Measurements from ENCODE around the gene ALAS1.

ALAS1 gene

DNA sequence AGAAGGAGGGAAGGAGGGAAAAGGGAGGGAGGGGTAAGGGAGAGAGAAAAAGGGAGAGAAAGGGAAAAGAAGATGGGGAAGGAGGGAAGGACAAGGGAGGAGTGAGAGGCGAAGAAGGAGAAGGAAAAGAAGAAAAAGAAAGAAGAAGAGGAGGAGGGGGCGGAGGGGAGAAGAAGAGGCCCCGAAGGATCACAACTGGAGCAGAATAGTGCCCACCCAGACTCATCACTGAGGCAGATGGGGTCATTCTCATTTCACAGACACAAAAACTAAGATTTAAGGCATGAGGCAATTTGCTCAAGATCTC, 2.7 kb upstream of the ALAS1 start:
- H3K4me3 ChIP-seq (ENCODE audit: low read depth, low read length) = no peak overlapping the region
- no peak for DNase-seq (ENCODE audit: low read depth)
- no peak for TF ChIP-seq CTCF (IDR thresholded peaks at IDR 0.05; ENCODE audit: low read depth, low read length)
- TF ChIP-seq, protein P1, sequence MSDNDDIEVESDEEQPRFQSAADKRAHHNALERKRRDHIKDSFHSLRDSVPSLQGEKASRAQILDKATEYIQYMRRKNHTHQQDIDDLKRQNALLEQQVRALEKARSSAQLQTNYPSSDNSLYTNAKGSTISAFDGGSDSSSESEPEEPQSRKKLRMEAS (IDR thresholded peaks at IDR 0.05; ENCODE audit: low read depth, low read length) = no peak
- no peak for TF ChIP-seq POLR2A (IDR thresholded peaks at IDR 0.05; ENCODE audit: extremely low read depth, insufficient read length)
- no peak for TF ChIP-seq MYC (IDR thresholded peaks at IDR 0.05; ENCODE audit: low read depth, low read length)

- H3K4me3 ChIP-seq (ENCODE audit: low read depth, low read length) = no peak overlapping the region
- TF ChIP-seq MYC (IDR thresholded peaks at IDR 0.05; ENCODE audit: low read depth, low read length) (no peak), CTCF (IDR thresholded peaks at IDR 0.05; ENCODE audit: low read depth, low read length) (no peak), POLR2A (IDR thresholded peaks at IDR 0.05; ENCODE audit: extremely low read depth, insufficient read length) (no peak)
- TF ChIP-seq, protein P1 (IDR thresholded peaks at IDR 0.05; ENCODE audit: low read depth, low read length) = no peak
These were observed 2.1 kb upstream of the ALAS1 start for GRCh38 chr3:52195823-52196331.

GRCh38 chr3:52196977-52197376, 983 bp upstream of the ALAS1 start:
- TF ChIP-seq CTCF (IDR thresholded peaks at IDR 0.05; ENCODE audit: low read depth, low read length) (no peak), MYC (IDR thresholded peaks at IDR 0.05; ENCODE audit: low read depth, low read length) (no peak), POLR2A (IDR thresholded peaks at IDR 0.05; ENCODE audit: extremely low read depth, insufficient read length) (no peak)
- TF ChIP-seq, protein P1 (IDR thresholded peaks at IDR 0.05; ENCODE audit: low read depth, low read length) = no peak
- no peak overlapping the region for H3K4me3 ChIP-seq (ENCODE audit: low read depth, low read length)
- DNase-seq (ENCODE audit: low read depth) = no peak

More at GRCh38 chr3:52195823-52196331, 2.1 kb upstream of the ALAS1 start:
- peak; percentile 82 for DNase-seq (ENCODE audit: low read depth)

GRCh38 chr3:52197499-52197841, 490 bp upstream of the ALAS1 start:
- TF ChIP-seq POLR2A (IDR thresholded peaks at IDR 0.05; ENCODE audit: extremely low read depth, insufficient read length) (no peak), CTCF (IDR thresholded peaks at IDR 0.05; ENCODE audit: low read depth, low read length) (no peak), MYC (IDR thresholded peaks at IDR 0.05; ENCODE audit: low read depth, low read length) (no peak)
- TF ChIP-seq, protein P1 (IDR thresholded peaks at IDR 0.05; ENCODE audit: low read depth, low read length) = no peak
- H3K4me3 ChIP-seq (ENCODE audit: low read depth, low read length) = peak overlapping the region; percentile 22
- DNase-seq (ENCODE audit: low read depth) = no peak

DNA sequence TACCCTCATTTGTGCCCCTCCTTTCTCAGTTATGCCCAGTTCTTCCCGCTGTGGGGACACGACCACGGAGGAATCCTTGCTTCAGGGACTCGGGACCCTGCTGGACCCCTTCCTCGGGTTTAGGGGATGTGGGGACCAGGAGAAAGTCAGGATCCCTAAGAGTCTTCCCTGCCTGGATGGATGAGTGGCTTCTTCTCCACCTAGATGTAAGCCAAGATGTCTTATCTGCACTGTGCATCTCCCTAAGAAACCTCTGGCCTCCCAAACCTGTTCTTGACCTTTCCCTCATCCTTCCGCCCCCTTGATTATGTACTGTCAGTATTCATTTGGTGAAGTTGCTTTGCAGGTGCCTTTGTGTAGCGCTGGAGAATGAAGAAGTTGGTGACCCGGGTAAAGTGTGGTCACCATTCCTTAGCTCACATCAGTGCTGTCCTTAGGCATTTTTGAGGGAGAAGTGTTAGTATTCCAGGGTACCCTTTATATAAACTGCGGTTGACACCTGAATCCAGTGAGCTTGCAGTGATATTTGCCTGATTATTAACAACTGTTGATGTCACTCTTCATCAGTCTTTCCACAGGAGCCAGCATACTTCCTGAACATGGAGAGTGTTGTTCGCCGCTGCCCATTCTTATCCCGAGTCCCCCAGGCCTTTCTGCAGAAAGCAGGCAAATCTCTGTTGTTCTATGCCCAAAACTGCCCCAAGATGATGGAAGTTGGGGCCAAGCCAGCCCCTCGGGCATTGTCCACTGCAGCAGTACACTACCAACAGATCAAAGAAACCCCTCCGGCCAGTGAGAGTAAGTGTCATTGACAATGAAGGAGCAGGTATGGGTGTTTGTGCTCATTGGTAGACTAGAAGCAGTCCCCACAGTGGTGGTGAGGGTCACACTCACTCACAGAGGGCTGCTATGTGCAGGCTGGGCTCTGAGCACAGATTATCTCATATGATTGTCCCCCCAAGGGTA, 966 bp downstream of the ALAS1 start:
- DNase-seq (ENCODE audit: low read depth) = no peak
- H3K4me3 ChIP-seq (ENCODE audit: low read depth, low read length) = peak overlapping the region; percentile 89
- TF ChIP-seq MYC (IDR thresholded peaks at IDR 0.05; ENCODE audit: low read depth, low read length) (no peak), CTCF (IDR thresholded peaks at IDR 0.05; ENCODE audit: low read depth, low read length) (no peak), POLR2A (IDR thresholded peaks at IDR 0.05; ENCODE audit: extremely low read depth, insufficient read length) (no peak)
- TF ChIP-seq, protein P1 (IDR thresholded peaks at IDR 0.05; ENCODE audit: low read depth, low read length) = no peak
